Brain pericyte (primary cell): ENCODE results near the gene NHLH1.

Source experiments
- DNase-seq: peaks from one replicate; pipeline ENCODE4 v3.0.0-alpha.2; 2012; ENCODE audit warnings: low read depth, low spot score

NHLH1 gene

DNA sequence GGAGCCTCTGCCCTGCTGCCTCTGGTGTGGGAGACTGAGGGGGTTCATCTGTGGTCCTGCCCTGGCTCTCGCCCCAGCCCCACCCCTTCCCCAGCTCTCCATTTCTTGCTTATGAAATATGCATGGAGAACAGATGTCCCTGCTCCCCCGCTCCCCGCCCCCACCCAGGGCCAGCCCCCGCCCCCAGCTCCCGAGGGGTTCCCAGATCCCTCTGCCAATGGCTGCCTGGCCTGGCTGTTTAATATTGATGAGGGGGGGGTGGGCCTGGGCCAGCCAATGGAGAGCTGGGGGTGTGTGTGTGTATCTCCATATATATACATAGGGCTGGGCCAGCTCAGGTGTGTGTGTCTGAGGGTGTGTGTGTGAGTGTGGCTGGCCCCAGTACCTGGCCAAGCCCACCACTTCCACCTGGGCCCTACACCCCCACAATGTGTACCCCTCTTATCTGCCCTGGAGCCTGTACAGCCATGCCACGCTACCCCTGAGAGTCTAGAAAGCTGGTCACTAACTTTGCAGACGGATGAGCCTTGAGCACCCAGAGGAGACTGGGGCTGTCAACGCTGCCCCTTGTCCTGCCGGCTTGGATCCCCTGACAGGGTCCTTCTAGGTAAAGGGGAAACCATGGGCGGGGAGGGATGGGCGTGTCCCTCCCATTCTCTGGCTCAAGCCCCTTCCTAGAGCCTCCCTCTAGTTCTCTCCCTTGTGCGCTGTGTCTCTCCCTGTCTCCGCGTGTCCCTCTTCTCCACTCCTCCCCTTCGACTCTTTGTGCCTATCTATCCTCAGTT is at the start of gene NHLH1:
Gene NHLH1 (plus strand): TSS at position 341 of the 785 bp plus-strand sequence. CDS start 3,661 bp downstream, outside the sequence.
- no peak for DNase-seq

DNA sequence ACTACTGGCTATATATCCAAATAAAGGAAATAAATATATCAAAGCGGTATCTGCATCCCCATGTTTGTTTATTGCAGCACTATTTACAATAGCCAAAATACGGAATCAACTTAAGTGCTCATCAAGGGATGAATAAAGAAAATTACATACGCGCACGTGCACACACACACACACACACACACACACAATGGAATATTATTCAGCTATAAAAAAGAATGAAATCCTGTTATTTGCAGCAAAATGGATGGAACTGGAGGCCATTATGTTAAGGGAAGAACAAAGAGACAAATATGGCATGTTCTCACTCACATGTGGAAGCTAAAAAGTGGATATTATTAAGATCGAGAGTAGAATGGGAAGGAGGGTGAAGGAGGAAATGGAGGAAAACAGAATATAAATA is 44.0 kb upstream of the NHLH1 start:
- no peak for DNase-seq

DNA sequence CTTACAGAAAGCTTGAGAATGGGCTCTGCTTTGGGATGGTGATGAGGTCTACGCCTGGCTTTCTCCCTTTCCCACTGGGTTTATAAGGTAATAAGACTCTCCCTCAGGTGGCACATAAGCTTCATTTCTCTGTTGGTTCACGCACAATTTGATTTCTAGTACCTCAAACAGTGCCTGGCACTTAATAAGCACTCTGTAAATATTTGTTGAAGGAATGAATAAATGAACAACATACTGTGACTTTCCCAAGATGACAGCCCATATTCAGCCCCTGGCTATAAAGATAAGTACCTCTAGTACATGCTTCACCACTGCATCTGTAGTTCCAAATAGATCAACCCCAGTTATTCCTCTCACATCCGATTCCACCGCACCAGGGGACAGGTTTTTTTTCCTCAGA is 41.6 kb upstream of the NHLH1 start:
- DNase-seq, result no peak

DNA sequence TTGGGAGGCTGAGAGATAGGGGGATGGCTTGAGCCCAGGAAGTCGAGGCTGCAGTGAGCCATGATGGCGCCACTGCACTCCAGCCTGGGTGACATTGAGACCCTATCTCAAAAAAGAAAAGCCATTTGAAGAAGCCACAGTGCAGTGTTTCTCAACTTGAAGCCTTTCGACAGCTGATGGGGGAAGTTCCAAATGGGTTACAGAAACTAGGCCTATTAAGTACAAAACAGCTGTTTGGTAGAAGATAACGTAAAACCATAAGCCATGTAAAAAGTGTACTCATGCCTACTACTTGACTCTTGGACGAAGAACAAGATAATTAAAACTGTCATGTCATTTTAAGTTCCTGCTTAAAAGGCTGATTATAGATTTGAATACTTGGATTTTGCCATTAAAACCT is 40.5 kb upstream of the NHLH1 start:
- DNase-seq, result no peak

DNA sequence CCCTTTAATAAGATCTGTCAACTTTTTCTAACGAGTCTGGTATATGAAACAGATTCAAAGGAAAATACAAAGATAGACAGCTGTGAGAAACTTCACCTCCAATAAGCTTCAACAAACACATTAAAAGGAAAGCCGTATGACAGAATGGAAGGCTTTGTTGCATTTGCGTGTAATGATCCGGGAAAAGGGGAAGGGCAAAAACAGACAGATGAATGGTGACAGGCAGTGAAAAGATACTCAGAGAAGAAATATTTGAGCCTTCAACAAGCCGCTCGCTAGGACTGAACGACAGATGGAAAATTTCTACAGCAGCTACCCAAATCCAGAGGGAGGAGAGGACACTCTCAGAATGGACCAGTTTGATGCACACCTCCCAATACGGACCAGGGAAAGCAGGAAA is 38.7 kb upstream of the NHLH1 start:
- no peak for DNase-seq

DNA sequence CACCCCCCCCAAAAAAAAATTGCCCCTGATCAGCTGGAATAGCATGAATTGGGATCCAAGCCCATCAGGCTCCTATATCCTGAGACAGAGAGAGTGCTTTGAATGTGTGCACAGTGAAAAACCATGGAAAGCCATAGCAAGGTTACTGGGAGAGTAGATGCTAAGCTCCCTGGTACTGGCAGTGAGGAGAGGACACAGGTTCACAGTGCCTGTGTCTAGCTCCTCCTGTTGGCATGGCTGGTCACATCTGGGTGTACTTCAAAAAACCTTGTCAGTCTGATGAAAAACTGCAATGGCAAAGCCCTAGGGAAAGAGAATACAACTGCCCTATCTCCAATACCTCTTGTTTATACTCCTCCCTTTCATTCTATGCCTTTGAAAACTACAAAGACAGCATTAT is 36.8 kb upstream of the NHLH1 start:
- no peak for DNase-seq

DNA sequence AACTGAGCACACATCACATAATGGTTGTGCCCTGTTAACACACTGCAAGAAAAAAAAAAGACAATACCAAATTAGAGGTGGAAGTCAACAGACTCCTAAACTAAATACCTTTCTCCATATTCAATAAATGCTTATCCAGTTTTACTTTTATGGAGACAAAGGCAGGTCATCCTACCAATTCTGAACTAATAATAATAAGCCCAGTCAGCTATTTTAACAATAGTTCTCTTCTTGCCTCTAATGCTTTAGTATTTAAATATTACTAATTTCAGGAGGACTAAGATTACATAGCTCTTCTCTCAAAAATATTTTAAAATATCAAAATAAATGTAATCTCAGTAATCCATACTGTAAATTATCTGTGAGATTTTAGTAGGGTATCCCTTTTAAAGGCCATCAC is 34.4 kb upstream of the NHLH1 start:
- DNase-seq, result no peak

DNA sequence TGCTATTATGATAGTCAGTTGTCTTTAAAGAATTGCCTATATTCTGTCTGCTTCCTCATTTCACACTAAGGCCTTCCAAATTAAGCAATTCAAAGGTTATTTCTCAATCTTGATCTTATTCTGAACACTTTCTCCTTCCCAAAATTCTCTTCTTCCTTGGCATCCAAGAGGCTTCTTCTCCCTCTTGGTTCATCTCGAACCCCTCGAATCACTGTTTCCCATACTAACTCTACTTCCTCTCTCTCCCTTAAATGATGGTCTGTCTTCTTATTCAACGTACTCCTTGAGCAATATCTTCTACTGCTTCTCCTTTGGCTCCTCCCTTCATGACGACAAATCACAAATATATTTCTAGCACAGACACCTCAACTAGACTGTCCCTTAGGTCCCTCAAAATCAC is 28.3 kb upstream of the NHLH1 start:
- no peak for DNase-seq

DNA sequence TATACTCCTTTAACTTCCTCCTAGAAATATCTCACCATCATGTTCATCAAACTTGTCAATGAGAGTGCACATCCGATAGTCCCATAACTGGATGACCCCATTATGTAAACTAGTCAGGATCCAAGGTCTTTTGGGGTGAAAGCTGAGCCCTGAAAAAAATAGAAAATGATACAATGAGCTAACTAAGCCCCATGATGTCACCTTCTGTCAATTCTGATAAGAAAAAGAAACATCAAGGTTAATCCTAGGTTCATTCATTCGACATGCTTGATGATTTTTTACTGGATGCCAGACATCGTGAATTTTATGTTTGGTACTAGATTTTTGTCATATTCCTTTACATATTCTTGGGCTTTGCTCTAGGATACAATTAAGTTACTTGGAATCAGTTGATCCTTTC is 26.7 kb upstream of the NHLH1 start:
- DNase-seq, result no peak

DNA sequence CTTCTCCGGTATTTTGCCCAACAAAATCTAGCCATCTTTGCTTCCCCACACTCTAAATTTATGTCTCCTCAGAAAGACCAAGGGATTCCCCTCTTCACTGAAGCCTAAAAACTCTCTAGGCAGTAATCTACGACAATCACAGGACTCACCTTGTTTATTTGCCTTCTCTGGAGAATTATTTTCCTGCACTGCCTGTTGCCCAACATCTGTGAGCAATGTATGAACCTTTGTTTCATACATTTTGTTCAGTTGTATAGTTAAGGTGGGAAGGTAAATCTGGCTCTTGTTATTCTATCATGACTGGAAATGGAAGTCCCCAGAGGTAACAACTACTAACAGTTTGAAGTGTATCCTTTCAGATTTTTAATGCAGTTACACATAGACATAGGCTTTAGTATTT is 26.0 kb upstream of the NHLH1 start:
- no peak for DNase-seq

DNA sequence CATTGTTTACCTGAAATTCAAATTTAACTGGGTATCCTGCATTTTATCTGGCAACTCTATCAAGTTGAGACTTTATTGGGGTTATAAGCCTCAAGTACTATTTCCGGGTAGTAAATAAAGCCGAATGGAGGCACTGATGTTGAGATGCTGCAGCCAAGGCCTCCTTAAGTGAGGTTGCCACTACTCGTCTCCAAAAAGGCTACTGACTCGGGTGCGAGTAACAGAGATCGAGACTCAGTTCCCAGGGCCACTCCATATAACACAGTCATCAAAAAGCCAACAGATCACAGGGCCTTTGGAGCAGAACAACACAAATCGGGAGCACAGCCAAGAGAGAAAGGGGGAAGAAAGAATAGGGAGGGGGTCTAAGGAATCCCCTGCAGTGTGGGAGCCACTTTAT is 24.3 kb upstream of the NHLH1 start:
- DNase-seq, result no peak

DNA sequence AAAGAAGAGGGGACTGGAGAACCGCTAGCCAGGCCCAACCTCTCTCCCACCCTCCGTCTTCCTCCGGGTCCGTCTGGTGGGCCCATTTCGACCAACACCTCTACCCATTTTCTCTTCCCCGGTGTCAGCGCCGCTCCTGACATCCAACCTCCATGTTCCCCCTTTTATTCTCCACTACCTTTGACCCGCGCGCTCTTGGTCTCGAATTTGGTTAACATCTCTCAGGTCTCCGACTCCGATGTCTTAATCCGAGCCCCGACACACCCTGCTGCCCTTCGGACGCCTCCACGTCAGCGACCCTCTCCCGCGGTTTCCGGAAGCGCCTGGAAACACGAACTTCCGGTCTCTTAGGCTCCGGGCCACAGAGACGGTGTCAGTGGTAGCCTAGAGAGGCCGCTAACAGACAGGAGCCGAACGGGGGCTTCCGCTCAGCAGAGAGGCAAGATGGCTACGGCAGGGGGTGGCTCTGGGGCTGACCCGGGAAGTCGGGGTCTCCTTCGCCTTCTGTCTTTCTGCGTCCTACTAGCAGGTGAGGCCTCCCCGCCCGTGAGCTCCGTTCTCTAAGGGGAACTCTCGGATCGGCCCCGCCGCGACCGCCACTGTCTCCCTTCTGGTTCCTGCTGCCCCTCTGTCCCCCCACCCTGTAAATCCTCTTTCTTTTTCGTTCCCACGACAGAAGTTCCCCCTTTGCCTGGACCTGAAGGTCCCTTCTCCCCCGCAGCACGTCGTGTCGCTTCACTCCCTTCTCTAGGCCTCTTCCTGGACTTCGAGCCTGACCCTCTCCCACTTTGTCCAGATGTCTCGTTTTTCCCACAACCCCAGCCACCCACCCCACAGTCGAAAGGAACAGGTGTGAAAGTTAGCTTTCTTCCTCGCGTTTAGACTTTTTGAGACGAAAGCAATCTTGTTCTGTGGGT is 23.7 kb upstream of the NHLH1 start, which contains the start of the genes COPA and NCSTN:
Gene COPA (minus strand): TSS at position 298 of the 917 bp plus-strand sequence. CDS start 80 bp downstream, at position 218.
Gene NCSTN (plus strand): TSS at position 431 of the 917 bp plus-strand sequence. CDS start 14 bp downstream, at position 445.
- peak; percentile 84 for DNase-seq

DNA sequence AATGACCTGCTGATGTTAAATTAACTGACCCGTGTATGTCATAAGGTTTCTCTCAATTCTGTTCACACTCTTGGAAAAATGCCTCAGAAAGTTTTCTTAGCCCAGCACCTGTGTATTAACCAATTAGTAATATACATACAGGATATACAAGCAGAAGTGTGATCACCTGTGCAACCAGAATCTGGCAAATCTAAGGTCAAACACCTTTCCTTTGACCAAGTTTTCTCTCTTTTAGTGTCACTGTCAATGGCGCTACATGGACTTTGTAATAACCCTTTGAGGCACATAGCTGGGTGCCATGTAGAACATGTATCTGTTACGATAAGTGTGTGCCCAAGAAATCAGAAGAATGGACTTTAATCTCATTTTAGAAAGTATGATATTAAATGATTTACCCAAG is 22.6 kb upstream of the NHLH1 start:
- DNase-seq, result no peak

DNA sequence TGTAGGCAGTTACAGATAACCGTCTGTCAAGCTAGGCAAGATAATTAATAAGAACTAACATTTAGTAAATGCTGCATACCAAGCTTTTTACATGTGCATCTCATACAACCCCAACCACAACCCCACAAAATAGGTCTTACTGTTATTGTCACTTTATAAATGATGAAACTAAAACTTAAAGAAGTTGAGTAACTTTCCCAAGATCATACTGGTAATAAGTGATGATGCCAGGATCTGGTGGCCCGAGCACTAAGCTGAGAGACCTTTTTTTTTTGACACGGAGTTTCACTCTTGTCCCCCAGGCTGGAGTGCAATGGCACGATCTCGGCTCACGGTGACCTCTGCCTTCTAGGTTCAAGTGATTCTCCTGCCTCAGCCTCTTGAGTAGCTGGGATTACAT is 21.9 kb upstream of the NHLH1 start:
- DNase-seq, result no peak

DNA sequence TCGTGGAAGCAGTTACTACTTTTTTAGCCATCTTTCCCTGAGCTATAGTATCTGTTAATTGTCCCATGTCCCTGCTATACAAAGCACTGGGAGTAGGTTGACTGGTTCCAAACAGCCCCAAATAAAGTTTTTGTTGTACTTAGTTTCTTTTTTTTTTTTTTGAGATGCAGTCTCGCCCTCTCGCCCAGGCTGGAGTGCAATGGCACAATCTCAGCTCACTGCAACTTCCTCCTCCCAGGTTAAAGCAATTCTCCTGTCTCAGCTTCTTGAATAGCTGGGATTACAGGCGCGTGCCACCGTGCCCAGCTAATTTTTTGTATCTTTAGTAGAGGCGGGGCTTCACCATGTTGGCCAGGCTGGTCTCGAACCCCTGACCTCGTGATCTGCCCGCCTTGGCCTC is 20.4 kb upstream of the NHLH1 start:
- no peak for DNase-seq

DNA sequence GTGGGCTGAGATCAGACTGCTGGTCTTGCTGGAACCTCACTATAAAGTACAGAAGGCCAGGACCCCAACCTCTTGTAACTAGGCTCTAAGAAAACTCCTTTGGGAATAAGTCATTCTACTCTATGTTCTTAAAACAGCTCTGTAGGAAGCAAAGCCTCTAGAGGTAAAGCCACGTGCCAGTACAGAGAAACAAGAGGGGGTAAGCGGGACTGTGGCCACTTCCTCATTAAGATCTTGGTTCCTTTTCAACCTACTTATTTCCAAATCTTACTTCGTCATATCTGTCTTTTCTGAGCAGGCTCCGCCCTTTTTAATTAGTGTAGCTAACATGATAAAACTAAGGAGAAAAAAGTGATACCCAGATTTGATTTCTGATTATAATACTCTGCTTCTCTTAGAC is 19.9 kb upstream of the NHLH1 start:
- no peak for DNase-seq

DNA sequence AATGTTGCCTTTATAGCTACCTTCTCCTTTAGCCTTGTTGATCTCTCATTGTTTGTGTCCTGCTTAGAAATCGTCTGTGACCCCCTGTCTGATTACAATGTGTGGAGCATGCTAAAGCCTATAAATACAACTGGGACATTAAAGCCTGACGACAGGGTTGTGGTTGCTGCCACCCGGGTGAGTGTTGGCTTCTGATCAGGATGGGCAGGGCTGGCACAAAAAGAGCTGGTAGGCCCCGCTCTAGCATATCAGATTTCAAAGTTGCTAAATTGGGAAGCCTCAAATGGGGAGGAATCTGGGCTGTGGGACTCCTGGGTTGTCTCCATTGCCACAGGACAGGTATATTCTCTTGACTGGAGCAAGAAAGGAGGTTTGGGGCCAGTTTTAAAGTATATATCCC is 15.2 kb upstream of the NHLH1 start:
- no peak for DNase-seq

DNA sequence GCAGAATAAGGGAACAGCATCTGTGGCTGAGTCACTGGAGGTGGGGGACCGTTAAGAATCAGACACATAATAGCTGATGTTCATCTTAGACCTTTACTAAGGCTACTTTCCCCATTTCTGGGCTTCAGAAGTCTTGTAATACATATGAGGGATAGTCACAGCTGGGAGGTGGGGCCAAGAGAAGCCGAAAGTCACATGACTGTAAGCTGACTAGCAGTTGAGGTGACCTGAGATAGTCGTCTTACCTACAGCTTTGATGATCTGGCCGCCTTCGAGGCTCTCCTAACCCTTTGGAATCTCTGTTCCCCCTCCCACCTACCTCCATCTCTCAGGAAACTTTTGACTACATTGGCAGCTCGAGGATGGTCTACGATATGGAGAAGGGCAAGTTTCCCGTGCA is 14.3 kb upstream of the NHLH1 start:
- DNase-seq, result no peak

DNA sequence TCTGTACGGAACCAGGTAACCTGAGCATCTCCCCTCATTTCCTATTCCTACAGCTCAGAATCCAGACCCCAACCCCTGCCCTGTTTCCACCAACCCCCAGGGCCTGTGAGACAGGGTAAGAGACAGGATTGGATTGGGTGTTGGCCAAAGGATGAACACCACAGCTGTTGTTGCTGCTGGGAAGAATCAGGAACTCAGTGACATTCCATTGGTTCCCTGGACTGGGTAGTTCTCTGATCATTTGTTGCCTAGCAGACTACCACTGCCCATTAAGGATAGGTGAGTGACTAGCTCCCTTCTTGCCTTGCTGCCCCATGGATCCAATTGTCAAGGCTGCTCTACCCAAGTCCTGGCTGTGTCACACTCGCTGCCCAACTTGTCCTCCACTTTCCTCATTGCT is 13.6 kb upstream of the NHLH1 start:
- DNase-seq, result no peak

DNA sequence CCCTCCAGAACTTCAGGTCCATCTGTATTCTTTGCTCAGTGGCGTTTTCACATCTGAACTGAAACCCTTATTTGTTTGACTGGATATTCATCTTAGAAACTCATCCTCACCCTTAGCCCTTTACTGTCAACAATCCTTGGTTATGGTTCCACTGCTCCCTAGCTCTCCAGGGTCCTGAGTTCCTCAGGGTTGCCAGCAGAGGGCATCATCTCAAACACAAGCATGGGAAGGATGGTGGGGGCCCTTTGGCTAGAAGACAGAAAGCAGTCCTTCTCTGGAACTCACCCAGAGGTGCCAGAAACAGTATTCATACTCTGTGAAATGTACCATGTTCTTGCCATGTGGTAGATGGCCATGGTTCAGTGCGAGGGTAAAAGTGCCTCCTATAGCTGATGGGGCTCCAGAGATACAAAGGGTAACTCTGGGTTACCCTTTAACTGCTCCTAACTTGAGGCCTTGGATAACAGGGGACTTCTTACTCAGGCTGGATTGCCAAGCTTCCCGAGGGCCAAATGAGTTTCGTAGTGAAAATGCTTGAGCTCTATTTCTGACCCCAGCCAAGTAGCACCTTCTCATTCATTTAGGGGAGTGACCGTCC is 12.4 kb upstream of the NHLH1 start:
- no peak for DNase-seq

DNA sequence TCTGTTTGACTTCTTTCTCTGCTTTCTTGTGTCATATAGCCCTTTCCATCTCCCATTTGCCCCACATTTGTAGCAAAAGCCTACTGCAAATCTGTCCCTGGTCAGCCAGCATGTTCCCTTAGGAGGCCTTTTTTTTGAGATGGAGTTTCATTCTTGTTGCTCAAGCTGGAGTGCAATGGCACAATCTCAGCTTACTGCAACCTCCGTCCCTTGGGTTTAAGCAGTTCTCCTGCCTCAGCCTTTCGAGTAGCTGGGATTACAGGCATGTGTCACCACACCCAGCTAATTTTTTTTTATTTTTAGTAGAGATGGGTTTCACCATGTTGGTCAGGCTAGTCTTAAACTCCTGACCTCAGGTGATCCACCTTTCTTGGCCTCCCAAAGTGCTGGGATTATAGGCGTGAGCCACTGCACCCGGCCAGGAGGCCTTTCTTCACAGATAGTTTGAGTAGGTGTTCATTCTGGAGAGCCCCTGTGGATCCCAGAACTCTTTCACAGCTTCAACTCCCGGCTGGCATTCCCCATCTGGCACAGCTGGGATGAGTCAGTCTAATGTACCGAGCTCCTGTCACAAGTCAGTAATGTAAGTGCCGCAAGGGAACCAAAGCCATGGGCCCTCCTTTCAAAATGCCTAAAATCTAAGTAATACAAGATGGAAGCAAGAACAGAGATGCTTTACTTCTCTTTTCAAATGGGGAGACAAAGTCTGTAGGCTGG is 9.4 kb upstream of the NHLH1 start:
- DNase-seq, result no peak

DNA sequence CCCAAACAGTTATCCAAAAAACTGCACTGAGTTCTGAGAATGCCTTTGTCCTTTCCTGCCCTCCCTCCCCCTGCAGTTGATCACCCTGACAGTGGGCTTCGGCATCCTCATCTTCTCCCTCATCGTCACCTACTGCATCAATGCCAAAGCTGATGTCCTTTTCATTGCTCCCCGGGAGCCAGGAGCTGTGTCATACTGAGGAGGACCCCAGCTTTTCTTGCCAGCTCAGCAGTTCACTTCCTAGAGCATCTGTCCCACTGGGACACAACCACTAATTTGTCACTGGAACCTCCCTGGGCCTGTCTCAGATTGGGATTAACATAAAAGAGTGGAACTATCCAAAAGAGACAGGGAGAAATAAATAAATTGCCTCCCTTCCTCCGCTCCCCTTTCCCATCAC is 8.8 kb upstream of the NHLH1 start:
- no peak for DNase-seq
